ENCODE measurements around the gene SGCA. TPM values are rescaled to one million over a fixed set of nuclear protein-coding genes. Genes with fewer than 3 reads are reported as not detected.

The SGCA gene
- not detected in 3 replicates for polyA plus RNA-seq
- not detected for polyA plus RNA-seq (2011; ENCODE audit: low read depth)
- not detected in 2 replicates for polyA plus RNA-seq (2011; cell fraction: cytosol; rRNA removed)
- not detected in 2 replicates for polyA plus RNA-seq (2011; cell fraction: nucleus; rRNA removed)
- not detected in 2 replicates for polyA plus RNA-seq (2012; ENCODE audit: low replicate concordance)
- not detected in 3 replicates for polyA minus RNA-seq
- not detected for polyA minus RNA-seq (2011; cell fraction: cytosol; rRNA and poly(A)+ RNA removed)
- not detected in 2 replicates for polyA minus RNA-seq (2011; cell fraction: nucleus; rRNA and poly(A)+ RNA removed)

DNA sequence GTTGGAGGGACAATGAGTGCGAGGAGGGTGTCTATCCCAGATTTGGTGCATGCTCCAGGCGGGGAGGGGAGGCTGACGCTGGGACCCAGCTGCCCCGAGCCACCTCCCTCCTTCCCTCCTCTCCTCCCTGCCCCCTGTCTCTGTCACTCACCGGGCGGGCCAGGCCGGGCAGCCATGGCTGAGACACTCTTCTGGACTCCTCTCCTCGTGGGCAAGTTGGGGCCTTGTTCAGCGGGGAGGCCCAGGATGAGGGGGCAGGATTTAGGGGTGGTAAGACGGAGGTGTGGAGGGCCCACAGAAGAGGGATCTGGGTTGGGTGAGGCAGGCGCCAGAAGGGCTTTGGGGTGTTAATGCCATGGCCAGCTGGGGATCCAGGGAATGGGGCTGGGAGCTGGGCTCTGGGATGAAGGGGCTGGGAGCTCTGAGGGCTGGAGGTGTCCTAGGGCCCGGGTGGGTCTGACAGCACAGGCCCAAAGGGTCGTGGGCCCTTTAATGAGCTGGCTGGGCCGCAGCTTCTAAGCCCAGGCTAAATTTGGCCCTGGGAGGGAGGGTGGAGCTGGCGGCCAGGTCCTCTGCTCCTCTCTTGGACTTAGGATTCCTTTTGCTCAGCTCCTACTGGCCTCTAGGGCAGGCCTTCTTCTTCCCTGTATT, at the start of gene SGCA:
Gene SGCA, plus strand, starts transcription at position 139 of the 651 bp plus-strand sequence. Its CDS starts 36 bp downstream, at position 175.
- no peak within 1 kb of the TSS for H3K4me2 ChIP-seq (ENCODE audit: control insufficient read depth, extremely low read depth, insufficient read depth, low read depth, low read length)
- no peaks in the 10 kb centered on the region for H4K20me1 ChIP-seq (ENCODE audit: control insufficient read depth, extremely low read depth, insufficient read depth, low read length)
- TF ChIP-seq EZH2 (IDR thresholded peaks at IDR 0.05; ENCODE audit: low read length): no peak
- TF ChIP-seq, protein P1, sequence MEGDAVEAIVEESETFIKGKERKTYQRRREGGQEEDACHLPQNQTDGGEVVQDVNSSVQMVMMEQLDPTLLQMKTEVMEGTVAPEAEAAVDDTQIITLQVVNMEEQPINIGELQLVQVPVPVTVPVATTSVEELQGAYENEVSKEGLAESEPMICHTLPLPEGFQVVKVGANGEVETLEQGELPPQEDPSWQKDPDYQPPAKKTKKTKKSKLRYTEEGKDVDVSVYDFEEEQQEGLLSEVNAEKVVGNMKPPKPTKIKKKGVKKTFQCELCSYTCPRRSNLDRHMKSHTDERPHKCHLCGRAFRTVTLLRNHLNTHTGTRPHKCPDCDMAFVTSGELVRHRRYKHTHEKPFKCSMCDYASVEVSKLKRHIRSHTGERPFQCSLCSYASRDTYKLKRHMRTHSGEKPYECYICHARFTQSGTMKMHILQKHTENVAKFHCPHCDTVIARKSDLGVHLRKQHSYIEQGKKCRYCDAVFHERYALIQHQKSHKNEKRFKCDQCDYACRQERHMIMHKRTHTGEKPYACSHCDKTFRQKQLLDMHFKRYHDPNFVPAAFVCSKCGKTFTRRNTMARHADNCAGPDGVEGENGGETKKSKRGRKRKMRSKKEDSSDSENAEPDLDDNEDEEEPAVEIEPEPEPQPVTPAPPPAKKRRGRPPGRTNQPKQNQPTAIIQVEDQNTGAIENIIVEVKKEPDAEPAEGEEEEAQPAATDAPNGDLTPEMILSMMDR (optimal IDR thresholded peaks at IDR 0.05 in 1 of 3, IDR thresholded peaks at IDR 0.05 in 1 of 3, conservative IDR thresholded peaks at IDR 0.05 in 1 of 3; ENCODE audit: extremely low read depth in 1 of 3, insufficient read depth in 2 of 3, low read length in 3 of 3): no peak
- no peak within 1 kb of the TSS for H3K4me3 ChIP-seq (ENCODE audit: control insufficient read depth in 2 of 3, extremely low read depth in 1 of 3, insufficient read depth in 2 of 3, low read depth in 1 of 3, low read length in 3 of 3)
- H3K36me3 ChIP-seq (ENCODE audit: control insufficient read depth in 2 of 2, extremely low read depth in 1 of 2, insufficient read depth in 2 of 2, low read length in 2 of 2): no peaks in the 10 kb centered on the region
- H3K27me3 ChIP-seq (ENCODE audit: control insufficient read depth, extremely low read depth, insufficient read depth, low read length): peaks cover 3% of the 10 kb centered on the region
- FAIRE-seq (no peak), DNase-seq (ENCODE audit: low read depth, low spot score) (no peak)
- no peak within 1 kb of the TSS for H2AFZ ChIP-seq (ENCODE audit: control insufficient read depth, low read length)
- no peaks in the 10 kb centered on the region for H3K79me2 ChIP-seq (ENCODE audit: control insufficient read depth, insufficient read depth, low read length)
- no peaks in the 10 kb centered on the region for H3K9me3 ChIP-seq (ENCODE audit: control insufficient read depth, low read depth, low read length)
- no peaks in the 10 kb centered on the region for H3K9me1 ChIP-seq (ENCODE audit: control insufficient read depth, extremely low read depth, insufficient read depth, low read length)
- H3K9ac ChIP-seq (ENCODE audit: control insufficient read depth, extremely low read depth, insufficient read depth, low read length): no peak within 1 kb of the TSS
- H3K27ac ChIP-seq (ENCODE audit: control insufficient read depth, insufficient read depth, low read length): no peak within 1 kb of the TSS
- dilution Hi-C loops (cut with MboI; ENCODE audit: extremely low pct_ligation_motif_present, low sequenced_read_pairs): no loop called here
- peaks cover 7% of the 10 kb centered on the region for H3K4me1 ChIP-seq (ENCODE audit: control insufficient read depth, extremely low read depth, insufficient read depth, low read length)

DNA sequence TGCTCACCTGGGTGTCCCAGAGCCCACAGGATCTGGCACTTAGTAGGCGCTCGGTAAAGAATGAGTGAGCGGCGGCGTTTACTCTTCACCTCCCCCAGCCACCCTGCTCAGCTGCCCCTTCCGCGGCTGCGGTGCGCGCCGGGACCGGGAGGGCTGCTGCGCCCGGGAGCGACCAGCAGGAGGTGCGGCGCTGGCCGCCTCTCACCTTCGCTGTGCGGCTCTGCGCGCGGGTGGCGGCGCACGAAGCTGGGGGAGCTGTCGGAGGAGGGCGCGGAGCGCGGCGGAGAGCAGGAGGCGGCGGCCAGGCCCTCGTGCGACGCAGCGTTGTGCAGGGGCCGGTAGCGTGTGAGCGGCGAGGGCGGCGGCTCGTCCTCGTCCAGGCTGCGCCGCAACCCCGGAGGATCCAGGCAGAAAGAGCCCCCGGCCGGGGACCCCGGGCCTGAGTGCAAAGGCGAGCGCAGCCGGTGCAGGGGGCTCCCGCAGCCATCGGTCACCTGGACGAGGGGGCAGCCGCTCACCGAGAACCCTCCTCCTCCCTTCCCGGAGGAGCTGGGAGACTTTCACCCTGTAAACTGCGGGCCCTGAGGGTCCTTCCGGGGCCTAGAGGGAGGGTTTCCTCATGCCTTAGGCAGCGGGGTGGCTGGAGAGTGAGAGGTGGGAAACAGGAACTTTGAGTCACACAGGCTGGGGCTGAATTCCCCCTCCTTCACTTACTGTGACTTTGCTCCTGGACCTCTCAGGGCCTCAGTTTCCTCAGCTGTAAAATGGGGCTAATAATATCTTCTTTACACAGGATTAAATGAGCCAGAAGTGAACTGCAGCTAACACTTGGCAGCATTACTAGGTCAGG, 48.4 kb upstream of the SGCA start:
- H3K79me2 ChIP-seq (ENCODE audit: control insufficient read depth, insufficient read depth, low read length): no peaks in the 10 kb centered on the region
- H4K20me1 ChIP-seq (ENCODE audit: control insufficient read depth, extremely low read depth, insufficient read depth, low read length): no peaks in the 10 kb centered on the region
- no peaks in the 10 kb centered on the region for H3K36me3 ChIP-seq (ENCODE audit: control insufficient read depth in 2 of 2, extremely low read depth in 1 of 2, insufficient read depth in 2 of 2, low read length in 2 of 2)
- H3K27me3 ChIP-seq (ENCODE audit: control insufficient read depth, extremely low read depth, insufficient read depth, low read length): peaks cover 26% of the 10 kb centered on the region
- TF ChIP-seq, protein P1 (optimal IDR thresholded peaks at IDR 0.05 in 1 of 3, IDR thresholded peaks at IDR 0.05 in 1 of 3, conservative IDR thresholded peaks at IDR 0.05 in 1 of 3; ENCODE audit: extremely low read depth in 1 of 3, insufficient read depth in 2 of 3, low read length in 3 of 3): peak; percentile 51 to 81 (median 77)
- peak; percentile 47 for TF ChIP-seq EZH2 (IDR thresholded peaks at IDR 0.05; ENCODE audit: low read length)
- peak overlapping the region in 1 of 3 experiments; percentile 11 for H3K4me3 ChIP-seq (ENCODE audit: control insufficient read depth in 2 of 3, extremely low read depth in 1 of 3, insufficient read depth in 2 of 3, low read depth in 1 of 3, low read length in 3 of 3)
- H3K9me1 ChIP-seq (ENCODE audit: control insufficient read depth, extremely low read depth, insufficient read depth, low read length): no peaks in the 10 kb centered on the region
- dilution Hi-C loops (cut with MboI; ENCODE audit: extremely low pct_ligation_motif_present, low sequenced_read_pairs): no loop called here
- no peak for DNase-seq (ENCODE audit: low read depth, low spot score)
- peak overlapping the region; percentile 35 for H3K4me2 ChIP-seq (ENCODE audit: control insufficient read depth, extremely low read depth, insufficient read depth, low read depth, low read length)
- no peak overlapping the region for H2AFZ ChIP-seq (ENCODE audit: control insufficient read depth, low read length)
- peaks cover 11% of the 10 kb centered on the region for H3K4me1 ChIP-seq (ENCODE audit: control insufficient read depth, extremely low read depth, insufficient read depth, low read length)
- no peak for FAIRE-seq
- H3K27ac ChIP-seq (ENCODE audit: control insufficient read depth, insufficient read depth, low read length): no peak overlapping the region
- no peaks in the 10 kb centered on the region for H3K9me3 ChIP-seq (ENCODE audit: control insufficient read depth, low read depth, low read length)
- H3K9ac ChIP-seq (ENCODE audit: control insufficient read depth, extremely low read depth, insufficient read depth, low read length): no peak overlapping the region

All from keratinocyte (primary cell).